Measurements from ENCODE around the gene SLC38A2. TPM values are rescaled to one million over a fixed set of nuclear protein-coding genes. Genes with fewer than 3 reads are reported as not detected.

The SLC38A2 gene
- total and polyA plus RNA-seq, 2 experiments from 2014 or later, result 181 to 718 TPM

- no peak for TF ChIP-seq ZNF462 (CRISPR knock-in tag; IDR thresholded peaks at IDR 0.05)
- TF ChIP-seq CTCF (conservative IDR thresholded peaks at IDR 0.05; ENCODE audit: low read depth in 2 of 2), result no peak
- TF ChIP-seq REST (IDR thresholded peaks at IDR 0.05; ENCODE audit: unreplicated experiment), result no peak
- no peak for TF ChIP-seq ZNF114 (CRISPR knock-in tag; IDR thresholded peaks at IDR 0.05)
- no peak for TF ChIP-seq CREB1 (CRISPR knock-in tag; IDR thresholded peaks at IDR 0.05; ENCODE audit: low read depth)
- no peak for TF ChIP-seq EZH2phosphoT487 (IDR thresholded peaks at IDR 0.05; ENCODE audit: unreplicated experiment)
- no peak for TF ChIP-seq JUNB (IDR thresholded peaks at IDR 0.05; ENCODE audit: unreplicated experiment)
- no peak for TF ChIP-seq POLR2AphosphoS5 (IDR thresholded peaks at IDR 0.05; ENCODE audit: low read depth)
- TF ChIP-seq STAT1 (IDR thresholded peaks at IDR 0.05; ENCODE audit: unreplicated experiment), result no peak
- no peak for TF ChIP-seq EZH2 (IDR thresholded peaks at IDR 0.05; ENCODE audit: low read depth, unreplicated experiment)
- no peak for TF ChIP-seq NANOG (IDR thresholded peaks at IDR 0.05; ENCODE audit: borderline replicate concordance)
- no peak for TF ChIP-seq ZNF331 (CRISPR knock-in tag; IDR thresholded peaks at IDR 0.05; ENCODE audit: low read depth)
- TF ChIP-seq ETS1 (IDR thresholded peaks at IDR 0.05), result no peak
- ATAC-seq (no peak), DNase-seq (ENCODE audit: low spot score) (no peak)
- no peak overlapping the region for H2AFZ ChIP-seq
- H3K4me3 Mint-ChIP-seq, result no peak overlapping the region
- H3K4me2 ChIP-seq, result no peak overlapping the region
- H3K4me1 ChIP-seq (ENCODE audit: insufficient read depth), result no peaks in the 10 kb centered on the region
- no peak overlapping the region for H3K4me3 ChIP-seq
- H3K9me2 ChIP-seq (ENCODE audit: insufficient read depth), result no peaks in the 10 kb centered on the region; the same call in 1 of the 2 replicates
- 0 out of 2 replicates have a peak, but pooled peaks cover 4% of the 10 kb centered on the region for H3K36me3 ChIP-seq (ENCODE audit: insufficient read depth)
- no peak overlapping the region for H3K27ac ChIP-seq (ENCODE audit: low read depth)
- H3K36me3 Mint-ChIP-seq (ENCODE audit: low read depth), result peaks cover 32% of the 10 kb centered on the region
- no peaks in the 10 kb centered on the region for H3K27me3 ChIP-seq (ENCODE audit: insufficient read depth)
- H3K4me1 Mint-ChIP-seq, result peaks cover 3% of the 10 kb centered on the region; the same call in 1 of the 3 replicates
- no peak overlapping the region for H3K27ac Mint-ChIP-seq
- H3K27me3 Mint-ChIP-seq (ENCODE audit: insufficient read depth, low read depth, poor library complexity), result no peaks in the 10 kb centered on the region
- H3K9me3 Mint-ChIP-seq, result peaks cover 5% of the 10 kb centered on the region
- no peaks in the 10 kb centered on the region for H3F3A ChIP-seq (replicated peaks; ENCODE audit: low read depth)
- peaks cover 3% of the 10 kb centered on the region; the same call in 1 of the 2 replicates for H4K20me1 ChIP-seq (replicated peaks; ENCODE audit: insufficient read depth)
- H3K79me2 ChIP-seq (replicated peaks; ENCODE audit: insufficient read depth), result no peaks in the 10 kb centered on the region
Measured at GRCh38 chr12:46414591-46415268, 42.2 kb upstream of the SLC38A2 start.

Measured in GM23338 (cell line).